Measurements from ENCODE around the gene TBRG4.

The TBRG4 gene

GRCh38 chr7:45073786-45074527, 37.5 kb downstream of the TBRG4 start:
- H3K9ac ChIP-seq (ENCODE audit: low read depth, low read length): no peak overlapping the region
- no peaks in the 10 kb centered on the region for H3K27me3 ChIP-seq (ENCODE audit: insufficient read depth, low read length, poor library complexity)
- no peaks in the 10 kb centered on the region for H3K4me1 ChIP-seq (ENCODE audit: insufficient read depth, low read length)
- H3K36me3 ChIP-seq (ENCODE audit: insufficient read depth, low read length): peaks cover 83% of the 10 kb centered on the region
- no peak overlapping the region for H3K4me3 ChIP-seq (ENCODE audit: low read depth in 1 of 2, low read length in 2 of 2)
- H3K4me2 ChIP-seq (ENCODE audit: insufficient read depth, low read length): no peak overlapping the region
- H2AFZ ChIP-seq (ENCODE audit: low read depth, low read length): no peak overlapping the region
- H3K27ac ChIP-seq (ENCODE audit: low read length): no peak overlapping the region
- DNase-seq: no peak
- peaks cover 13% of the 10 kb centered on the region for H3K79me2 ChIP-seq (ENCODE audit: insufficient read depth, low read length)
- H4K20me1 ChIP-seq (ENCODE audit: insufficient read depth, low read length): peaks cover 75% of the 10 kb centered on the region
- ATAC-seq (ENCODE audit: insufficient read depth, low read depth): no peak
- TF ChIP-seq, protein P1, sequence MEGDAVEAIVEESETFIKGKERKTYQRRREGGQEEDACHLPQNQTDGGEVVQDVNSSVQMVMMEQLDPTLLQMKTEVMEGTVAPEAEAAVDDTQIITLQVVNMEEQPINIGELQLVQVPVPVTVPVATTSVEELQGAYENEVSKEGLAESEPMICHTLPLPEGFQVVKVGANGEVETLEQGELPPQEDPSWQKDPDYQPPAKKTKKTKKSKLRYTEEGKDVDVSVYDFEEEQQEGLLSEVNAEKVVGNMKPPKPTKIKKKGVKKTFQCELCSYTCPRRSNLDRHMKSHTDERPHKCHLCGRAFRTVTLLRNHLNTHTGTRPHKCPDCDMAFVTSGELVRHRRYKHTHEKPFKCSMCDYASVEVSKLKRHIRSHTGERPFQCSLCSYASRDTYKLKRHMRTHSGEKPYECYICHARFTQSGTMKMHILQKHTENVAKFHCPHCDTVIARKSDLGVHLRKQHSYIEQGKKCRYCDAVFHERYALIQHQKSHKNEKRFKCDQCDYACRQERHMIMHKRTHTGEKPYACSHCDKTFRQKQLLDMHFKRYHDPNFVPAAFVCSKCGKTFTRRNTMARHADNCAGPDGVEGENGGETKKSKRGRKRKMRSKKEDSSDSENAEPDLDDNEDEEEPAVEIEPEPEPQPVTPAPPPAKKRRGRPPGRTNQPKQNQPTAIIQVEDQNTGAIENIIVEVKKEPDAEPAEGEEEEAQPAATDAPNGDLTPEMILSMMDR (IDR thresholded peaks at IDR 0.05; ENCODE audit: borderline replicate concordance, extremely low read depth, low read length, poor library complexity, severe bottlenecking): no peak
- TF ChIP-seq EZH2 (IDR thresholded peaks at IDR 0.05; ENCODE audit: borderline replicate concordance, low read depth, low read length, severe bottlenecking): no peak
- no peaks in the 10 kb centered on the region for H3K9me3 ChIP-seq (ENCODE audit: insufficient read depth, low read length, severe bottlenecking)

- Histone ChIP-seq H3K4me1 (ENCODE audit: insufficient read depth, low read length) (no peaks in the 10 kb centered on the region), H3K79me2 (ENCODE audit: insufficient read depth, low read length) (peaks cover 20% of the 10 kb centered on the region), H3K9ac (ENCODE audit: low read depth, low read length) (no peak overlapping the region), H2AFZ (ENCODE audit: low read depth, low read length) (no peak overlapping the region), H4K20me1 (ENCODE audit: insufficient read depth, low read length) (peaks cover 83% of the 10 kb centered on the region), H3K4me2 (ENCODE audit: insufficient read depth, low read length) (no peak overlapping the region), H3K27ac (ENCODE audit: low read length) (no peak overlapping the region), H3K36me3 (ENCODE audit: insufficient read depth, low read length) (peaks cover 90% of the 10 kb centered on the region), H3K4me3 (ENCODE audit: low read depth in 1 of 2, low read length in 2 of 2) (no peak overlapping the region), H3K27me3 (ENCODE audit: insufficient read depth, low read length, poor library complexity) (no peaks in the 10 kb centered on the region), H3K9me3 (ENCODE audit: insufficient read depth, low read length, severe bottlenecking) (no peaks in the 10 kb centered on the region)
- no peak for ATAC-seq (ENCODE audit: insufficient read depth, low read depth)
- DNase-seq: no peak
- TF ChIP-seq EZH2 (IDR thresholded peaks at IDR 0.05; ENCODE audit: borderline replicate concordance, low read depth, low read length, severe bottlenecking): no peak
- TF ChIP-seq, protein P1 (IDR thresholded peaks at IDR 0.05; ENCODE audit: borderline replicate concordance, extremely low read depth, low read length, poor library complexity, severe bottlenecking): peak; percentile 19
Observed at GRCh38 chr7:45073031-45073785, 38.3 kb downstream of the TBRG4 start.

DNA sequence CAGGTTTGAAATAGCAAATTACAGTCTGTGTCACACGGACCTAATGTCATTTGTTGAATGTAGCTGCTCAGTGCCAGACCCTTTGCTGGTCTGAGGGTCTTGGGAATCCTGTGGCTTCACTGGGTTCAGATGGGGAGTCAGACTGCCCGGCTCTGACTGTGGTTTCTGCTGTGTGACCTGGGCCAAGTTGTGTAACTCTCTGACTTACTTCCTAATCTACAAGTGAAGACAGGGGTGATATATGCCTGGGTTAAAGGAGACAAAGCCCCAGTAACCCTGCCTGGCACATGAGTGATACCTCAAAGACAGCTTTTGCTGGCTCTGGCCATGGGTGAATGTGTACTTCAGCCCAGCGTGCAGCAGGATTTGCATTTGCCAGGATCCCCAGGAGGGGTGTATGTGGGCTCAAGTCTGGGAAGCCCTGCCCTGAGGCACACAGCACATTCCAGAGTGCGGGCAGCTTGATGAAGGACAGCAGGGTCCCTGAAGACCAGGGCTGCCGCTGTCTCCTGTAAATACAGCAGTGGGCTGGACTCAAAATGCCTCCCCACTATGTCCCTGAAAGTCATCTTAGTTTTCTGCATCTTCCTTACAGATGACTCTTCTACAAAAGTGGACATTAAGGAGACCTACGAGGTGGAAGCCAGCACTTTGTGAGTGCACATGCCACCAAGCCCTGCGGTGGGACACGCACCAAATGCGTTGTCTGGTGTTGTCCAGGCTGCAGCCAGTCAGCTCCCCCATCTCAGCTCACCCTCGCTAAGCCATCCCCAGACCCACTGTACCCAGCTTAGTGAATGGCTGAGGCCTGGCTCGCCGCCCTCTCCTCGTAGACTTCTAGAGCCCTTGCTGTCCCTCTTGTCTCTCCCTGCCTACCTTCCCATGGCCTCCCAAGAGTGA, 39.1 kb downstream of the TBRG4 start:
- Histone ChIP-seq H3K4me1 (ENCODE audit: insufficient read depth, low read length) (no peaks in the 10 kb centered on the region), H3K36me3 (ENCODE audit: insufficient read depth, low read length) (peaks cover 99% of the 10 kb centered on the region), H2AFZ (ENCODE audit: low read depth, low read length) (no peak overlapping the region), H3K4me2 (ENCODE audit: insufficient read depth, low read length) (no peak overlapping the region), H3K79me2 (ENCODE audit: insufficient read depth, low read length) (peaks cover 27% of the 10 kb centered on the region), H4K20me1 (ENCODE audit: insufficient read depth, low read length) (peaks cover 86% of the 10 kb centered on the region), H3K9ac (ENCODE audit: low read depth, low read length) (no peak overlapping the region), H3K4me3 (ENCODE audit: low read depth in 1 of 2, low read length in 2 of 2) (no peak overlapping the region), H3K27ac (ENCODE audit: low read length) (no peak overlapping the region), H3K27me3 (ENCODE audit: insufficient read depth, low read length, poor library complexity) (no peaks in the 10 kb centered on the region), H3K9me3 (ENCODE audit: insufficient read depth, low read length, severe bottlenecking) (no peaks in the 10 kb centered on the region)
- no peak for TF ChIP-seq EZH2 (IDR thresholded peaks at IDR 0.05; ENCODE audit: borderline replicate concordance, low read depth, low read length, severe bottlenecking)
- TF ChIP-seq, protein P1 (IDR thresholded peaks at IDR 0.05; ENCODE audit: borderline replicate concordance, extremely low read depth, low read length, poor library complexity, severe bottlenecking): no peak
- DNase-seq: no peak
- no peak for ATAC-seq (ENCODE audit: insufficient read depth, low read depth)
